GM23338 (cell line): ENCODE data around the gene CHPF. TPM values are rescaled to one million over a fixed set of nuclear protein-coding genes. Genes with fewer than 3 reads are reported as not detected.
A peak's percentile ranks its signal among the peaks of the same experiment; 100 is the strongest.

Experiments
- ATAC-seq: fragments of 200-7000 bp; cut with Tn5 transposase; 3 replicates; pipeline ENCODE4 v1.9.1; 2020
- DNase-seq: peaks from one replicate; pipeline ENCODE4 v3.0.0-alpha.2; 2015; ENCODE audit warnings: low spot score
- H2AFZ ChIP-seq: fragments of 200-600 bp; sonication (generic); 2 replicates; pipeline ENCODE4 v1.8.0; 2016; ENCODE audit warnings: antibody characterized with exemption, mild to moderate bottlenecking, moderate library complexity
- H3F3A ChIP-seq: fragments of 200-600 bp; sonication (generic); replicated peaks from 2 replicates; pipeline ENCODE4 v1.8.0; 2017; ENCODE audit warnings: antibody characterized with exemption, mixed run types, low read depth
- H3K27ac ChIP-seq: fragments of 200-600 bp; sonication (generic); 2 replicates; pipeline ENCODE4 v1.6.1; 2016; ENCODE audit warnings: low read depth
- H3K27me3 ChIP-seq: fragments of 200-600 bp; sonication (generic); 2 replicates; pipeline ENCODE4 v1.8.0; 2016; ENCODE audit warnings: mild to moderate bottlenecking, mixed run types, moderate library complexity; ENCODE audit not compliant: insufficient read depth
- H3K36me3 ChIP-seq: fragments of 200-600 bp; sonication (generic); 2 replicates; pipeline ENCODE4 v1.8.0; 2016; ENCODE audit warnings: mild to moderate bottlenecking; ENCODE audit not compliant: insufficient read depth
- H3K4me1 ChIP-seq: fragments of 200-600 bp; sonication (generic); 2 replicates; pipeline ENCODE4 v1.8.0; 2016; ENCODE audit warnings: mild to moderate bottlenecking, moderate library complexity; ENCODE audit not compliant: insufficient read depth
- H3K4me2 ChIP-seq: fragments of 200-600 bp; sonication (generic); 2 replicates; pipeline ENCODE4 v1.7.1; 2017; ENCODE audit warnings: mixed run types
- H3K4me3 ChIP-seq: fragments of 200-600 bp; sonication (generic); 2 replicates; pipeline ENCODE4 v1.6.1; 2016; ENCODE audit warnings: mixed run types
- H3K79me2 ChIP-seq: fragments of 200-600 bp; sonication (generic); replicated peaks from 2 replicates; pipeline ENCODE4 v1.8.0; 2017; ENCODE audit warnings: mild to moderate bottlenecking; ENCODE audit not compliant: insufficient read depth
- H3K9me2 ChIP-seq: fragments of 200-600 bp; sonication (generic); 2 replicates; pipeline ENCODE4 v1.8.0; 2017; ENCODE audit not compliant: insufficient read depth
- H4K20me1 ChIP-seq: fragments of 200-600 bp; sonication (generic); replicated peaks from 2 replicates; pipeline ENCODE4 v1.8.0; 2017; ENCODE audit warnings: mild to moderate bottlenecking; ENCODE audit not compliant: insufficient read depth
- H3K27ac Mint-ChIP-seq: 2 replicates; pipeline ENCODE4 v1.8.0; 2020; ENCODE audit warnings: inconsistent platforms, mild to moderate bottlenecking, moderate library complexity, mixed read lengths
- H3K27me3 Mint-ChIP-seq: 3 replicates; pipeline ENCODE4 v1.8.0; 2022; ENCODE audit warnings: low read depth, mild to moderate bottlenecking, moderate library complexity, mixed read lengths, inconsistent platforms; ENCODE audit not compliant: insufficient read depth, poor library complexity
- H3K36me3 Mint-ChIP-seq: 3 replicates; pipeline ENCODE4 v1.8.0; 2021; ENCODE audit warnings: low read depth, mild to moderate bottlenecking, inconsistent platforms, moderate library complexity, mixed read lengths
- H3K4me1 Mint-ChIP-seq: 3 replicates; pipeline ENCODE4 v1.8.0; 2020; ENCODE audit warnings: mild to moderate bottlenecking, inconsistent platforms, mixed read lengths
- H3K4me3 Mint-ChIP-seq: 3 replicates; pipeline ENCODE4 v1.8.0; 2021; ENCODE audit warnings: moderate library complexity, mild to moderate bottlenecking, inconsistent platforms, mixed read lengths
- H3K9me3 Mint-ChIP-seq: 3 replicates; pipeline ENCODE4 v1.8.0; 2020; ENCODE audit warnings: moderate library complexity, mild to moderate bottlenecking, inconsistent platforms, mixed read lengths
- CREB1 ChIP-seq: fragments of 250-450 bp; sonication (Bioruptor Pico); IDR thresholded peaks from 2 replicates; pipeline ENCODE4 v1.5.0; 2020; ENCODE audit warnings: low read depth, mild to moderate bottlenecking, moderate library complexity
- EZH2 ChIP-seq: fragments of 200-600 bp; sonication (generic); IDR thresholded peaks from one replicate; pipeline ENCODE4 v1.8.0; 2017; ENCODE audit warnings: antibody characterized with exemption, mild to moderate bottlenecking, low read depth; ENCODE audit not compliant: unreplicated experiment
- EZH2phosphoT487 ChIP-seq: fragments of 200-600 bp; sonication (generic); IDR thresholded peaks from one replicate; pipeline ENCODE4 v1.8.1; 2018; ENCODE audit warnings: antibody characterized with exemption; ENCODE audit not compliant: unreplicated experiment
- JUNB ChIP-seq: IDR thresholded peaks from one replicate; pipeline ENCODE4 v1.6.1; 2016; ENCODE audit warnings: antibody characterized with exemption; ENCODE audit not compliant: unreplicated experiment
- POLR2AphosphoS5 ChIP-seq: IDR thresholded peaks from 2 replicates; pipeline ENCODE4 v1.6.1; 2016; ENCODE audit warnings: antibody characterized with exemption, low read depth
- STAT1 ChIP-seq: IDR thresholded peaks from one replicate; pipeline ENCODE4 v1.6.1; 2016; ENCODE audit warnings: antibody characterized with exemption; ENCODE audit not compliant: unreplicated experiment
- ZNF114 ChIP-seq: fragments of 250-450 bp; sonication (Bioruptor Pico); IDR thresholded peaks from 2 replicates; pipeline ENCODE4 v1.5.0; 2020; ENCODE audit warnings: mild to moderate bottlenecking, moderate library complexity
- polyA plus RNA-seq: library from polyadenylated mRNA; unstranded; fragments of >200 nt; fragmentation: Nextera tagmentation; extraction: Ambion mirVana; gene quantifications from 2 replicates; pipeline ENCODE4 v1.2.1, GENCODE V29; 2016
- total RNA-seq: library from RNA; depleted of rRNA; stranded (reverse); fragments of >200 nt; shearing (Covaris generic); gene quantifications from 2 replicates; pipeline ENCODE4 v1.2.3, GENCODE V29; 2014
- TF ChIP-seq, protein P1 (sequence below): IDR thresholded peaks from 2 replicates; pipeline ENCODE4 v1.6.1; 2016; ENCODE audit warnings: antibody characterized with exemption
- TF ChIP-seq, protein P2 (sequence below): fragments of 250-450 bp; sonication (Bioruptor Pico); IDR thresholded peaks from 2 replicates; pipeline ENCODE4 v1.5.0; 2020; ENCODE audit warnings: mild to moderate bottlenecking, moderate library complexity
- TF ChIP-seq, protein P3 (sequence below): IDR thresholded peaks from one replicate; pipeline ENCODE4 v1.6.1; 2018; ENCODE audit warnings: antibody characterized with exemption; ENCODE audit not compliant: unreplicated experiment
- TF ChIP-seq, protein P4 (sequence below), 2 experiments: fragments of 200-600 bp in 1 of 2; sonication (generic) in 1 of 2; conservative IDR thresholded peaks; 2 replicates each; pipeline versions ENCODE4 v1.5.1 to v1.6.1; 2016 to 2017; ENCODE audit warnings: antibody characterized with exemption in 2 of 2, low read depth in 2 of 2, mild to moderate bottlenecking in 2 of 2, moderate library complexity in 1 of 2

CHPF gene
- total and polyA plus RNA-seq, 2 experiments from 2014 or later = 36.5 to 252 TPM

DNA sequence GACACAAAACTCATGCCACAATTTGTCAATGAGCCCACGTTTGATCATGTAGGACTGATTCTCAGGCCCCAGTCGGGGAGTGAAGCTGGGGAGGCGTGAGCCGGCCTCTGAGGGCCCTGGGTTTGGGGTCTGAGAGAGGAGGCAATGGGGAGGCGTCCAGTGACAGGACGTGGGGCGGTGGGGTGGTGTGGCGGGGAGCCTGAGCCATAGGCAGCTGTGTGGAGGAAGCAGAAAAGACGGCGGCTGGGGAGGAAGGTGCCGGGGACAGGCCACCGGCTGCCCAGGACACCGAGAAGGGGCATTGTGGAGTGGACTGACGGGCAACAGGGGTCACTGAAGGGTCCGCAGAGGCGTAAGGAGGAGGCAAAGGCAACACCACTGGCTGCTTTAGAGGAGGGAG lies 7.2 kb downstream of the CHPF start (continued):
- TF ChIP-seq, protein P1, sequence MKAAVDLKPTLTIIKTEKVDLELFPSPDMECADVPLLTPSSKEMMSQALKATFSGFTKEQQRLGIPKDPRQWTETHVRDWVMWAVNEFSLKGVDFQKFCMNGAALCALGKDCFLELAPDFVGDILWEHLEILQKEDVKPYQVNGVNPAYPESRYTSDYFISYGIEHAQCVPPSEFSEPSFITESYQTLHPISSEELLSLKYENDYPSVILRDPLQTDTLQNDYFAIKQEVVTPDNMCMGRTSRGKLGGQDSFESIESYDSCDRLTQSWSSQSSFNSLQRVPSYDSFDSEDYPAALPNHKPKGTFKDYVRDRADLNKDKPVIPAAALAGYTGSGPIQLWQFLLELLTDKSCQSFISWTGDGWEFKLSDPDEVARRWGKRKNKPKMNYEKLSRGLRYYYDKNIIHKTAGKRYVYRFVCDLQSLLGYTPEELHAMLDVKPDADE = no peak
- no peak for TF ChIP-seq EZH2phosphoT487
- TF ChIP-seq EZH2 = no peak
- TF ChIP-seq, protein P2, sequence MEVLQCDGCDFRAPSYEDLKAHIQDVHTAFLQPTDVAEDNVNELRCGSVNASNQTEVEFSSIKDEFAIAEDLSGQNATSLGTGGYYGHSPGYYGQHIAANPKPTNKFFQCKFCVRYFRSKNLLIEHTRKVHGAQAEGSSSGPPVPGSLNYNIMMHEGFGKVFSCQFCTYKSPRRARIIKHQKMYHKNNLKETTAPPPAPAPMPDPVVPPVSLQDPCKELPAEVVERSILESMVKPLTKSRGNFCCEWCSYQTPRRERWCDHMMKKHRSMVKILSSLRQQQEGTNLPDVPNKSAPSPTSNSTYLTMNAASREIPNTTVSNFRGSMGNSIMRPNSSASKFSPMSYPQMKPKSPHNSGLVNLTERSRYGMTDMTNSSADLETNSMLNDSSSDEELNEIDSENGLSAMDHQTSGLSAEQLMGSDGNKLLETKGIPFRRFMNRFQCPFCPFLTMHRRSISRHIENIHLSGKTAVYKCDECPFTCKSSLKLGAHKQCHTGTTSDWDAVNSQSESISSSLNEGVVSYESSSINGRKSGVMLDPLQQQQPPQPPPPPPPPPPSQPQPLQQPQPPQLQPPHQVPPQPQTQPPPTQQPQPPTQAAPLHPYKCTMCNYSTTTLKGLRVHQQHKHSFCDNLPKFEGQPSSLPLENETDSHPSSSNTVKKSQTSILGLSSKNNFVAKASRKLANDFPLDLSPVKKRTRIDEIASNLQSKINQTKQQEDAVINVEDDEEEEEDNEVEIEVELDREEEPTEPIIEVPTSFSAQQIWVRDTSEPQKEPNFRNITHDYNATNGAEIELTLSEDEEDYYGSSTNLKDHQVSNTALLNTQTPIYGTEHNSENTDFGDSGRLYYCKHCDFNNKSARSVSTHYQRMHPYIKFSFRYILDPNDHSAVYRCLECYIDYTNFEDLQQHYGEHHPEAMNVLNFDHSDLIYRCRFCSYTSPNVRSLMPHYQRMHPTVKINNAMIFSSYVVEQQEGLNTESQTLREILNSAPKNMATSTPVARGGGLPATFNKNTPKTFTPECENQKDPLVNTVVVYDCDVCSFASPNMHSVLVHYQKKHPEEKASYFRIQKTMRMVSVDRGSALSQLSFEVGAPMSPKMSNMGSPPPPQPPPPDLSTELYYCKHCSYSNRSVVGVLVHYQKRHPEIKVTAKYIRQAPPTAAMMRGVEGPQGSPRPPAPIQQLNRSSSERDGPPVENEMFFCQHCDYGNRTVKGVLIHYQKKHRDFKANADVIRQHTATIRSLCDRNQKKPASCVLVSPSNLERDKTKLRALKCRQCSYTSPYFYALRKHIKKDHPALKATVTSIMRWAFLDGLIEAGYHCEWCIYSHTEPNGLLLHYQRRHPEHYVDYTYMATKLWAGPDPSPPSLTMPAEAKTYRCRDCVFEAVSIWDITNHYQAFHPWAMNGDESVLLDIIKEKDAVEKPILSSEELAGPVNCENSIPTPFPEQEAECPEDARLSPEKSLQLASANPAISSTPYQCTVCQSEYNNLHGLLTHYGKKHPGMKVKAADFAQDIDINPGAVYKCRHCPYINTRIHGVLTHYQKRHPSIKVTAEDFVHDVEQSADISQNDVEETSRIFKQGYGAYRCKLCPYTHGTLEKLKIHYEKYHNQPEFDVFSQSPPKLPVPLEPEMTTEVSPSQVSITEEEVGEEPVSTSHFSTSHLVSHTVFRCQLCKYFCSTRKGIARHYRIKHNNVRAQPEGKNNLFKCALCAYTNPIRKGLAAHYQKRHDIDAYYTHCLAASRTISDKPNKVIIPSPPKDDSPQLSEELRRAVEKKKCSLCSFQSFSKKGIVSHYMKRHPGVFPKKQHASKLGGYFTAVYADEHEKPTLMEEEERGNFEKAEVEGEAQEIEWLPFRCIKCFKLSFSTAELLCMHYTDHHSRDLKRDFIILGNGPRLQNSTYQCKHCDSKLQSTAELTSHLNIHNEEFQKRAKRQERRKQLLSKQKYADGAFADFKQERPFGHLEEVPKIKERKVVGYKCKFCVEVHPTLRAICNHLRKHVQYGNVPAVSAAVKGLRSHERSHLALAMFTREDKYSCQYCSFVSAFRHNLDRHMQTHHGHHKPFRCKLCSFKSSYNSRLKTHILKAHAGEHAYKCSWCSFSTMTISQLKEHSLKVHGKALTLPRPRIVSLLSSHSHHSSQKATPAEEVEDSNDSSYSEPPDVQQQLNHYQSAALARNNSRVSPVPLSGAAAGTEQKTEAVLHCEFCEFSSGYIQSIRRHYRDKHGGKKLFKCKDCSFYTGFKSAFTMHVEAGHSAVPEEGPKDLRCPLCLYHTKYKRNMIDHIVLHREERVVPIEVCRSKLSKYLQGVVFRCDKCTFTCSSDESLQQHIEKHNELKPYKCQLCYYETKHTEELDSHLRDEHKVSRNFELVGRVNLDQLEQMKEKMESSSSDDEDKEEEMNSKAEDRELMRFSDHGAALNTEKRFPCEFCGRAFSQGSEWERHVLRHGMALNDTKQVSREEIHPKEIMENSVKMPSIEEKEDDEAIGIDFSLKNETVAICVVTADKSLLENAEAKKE = no peak
- TF ChIP-seq JUNB = no peak

DNA sequence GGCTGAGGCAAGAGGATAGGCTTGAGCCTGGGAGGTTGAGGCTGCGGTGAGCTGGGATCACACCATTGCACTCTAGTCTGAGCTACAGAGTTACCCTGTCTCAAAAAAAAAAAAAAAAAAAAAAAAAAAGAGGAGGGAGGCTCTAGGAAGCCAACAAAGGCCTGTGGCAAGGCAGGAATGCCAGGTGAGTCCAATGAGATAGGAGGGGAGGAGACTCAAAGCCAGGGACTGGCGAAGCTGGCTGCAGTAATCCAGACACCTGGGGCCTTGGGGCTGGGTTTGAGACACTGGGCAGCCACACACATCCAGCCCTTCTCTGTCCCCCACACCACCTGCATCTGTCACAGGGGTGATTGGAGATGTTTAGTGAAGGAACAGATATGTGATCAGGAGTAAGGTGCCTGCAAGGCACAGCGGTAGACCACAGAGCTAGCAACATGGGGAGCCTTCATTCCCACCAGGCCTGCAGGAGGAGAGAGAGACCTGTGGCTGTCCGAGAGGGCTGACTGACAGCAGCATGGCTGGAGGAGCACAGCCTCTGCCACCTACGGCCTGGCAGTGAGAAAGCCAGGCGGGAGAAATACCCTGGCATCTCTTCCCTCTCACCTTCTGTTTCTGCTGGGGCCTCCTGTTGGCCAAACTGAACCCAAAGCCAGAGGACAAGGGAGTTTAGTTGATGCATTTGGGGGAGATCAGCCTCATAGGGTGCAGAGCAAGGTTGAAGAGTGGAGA lies 9.5 kb downstream of the CHPF start:
- Histone ChIP-seq H3K27me3 (peaks cover 9% of the 10 kb centered on the region), H4K20me1 (0 out of 2 replicates have a peak, but pooled peaks cover 5% of the 10 kb centered on the region), H2AFZ (no peak overlapping the region), H3K36me3 (no peaks in the 10 kb centered on the region; the same call in 1 of the 2 replicates), H3F3A (0 out of 2 replicates have a peak, but pooled peaks cover 7% of the 10 kb centered on the region), H3K9me2 (no peaks in the 10 kb centered on the region), H3K4me3 (no peak overlapping the region), H3K4me1 (peaks cover 29% of the 10 kb centered on the region), H3K27ac (no peak overlapping the region), H3K79me2 (no peaks in the 10 kb centered on the region), H3K4me2 (no peak overlapping the region)
- Mint-ChIP-seq H3K27ac (no peak overlapping the region), H3K9me3 (no peaks in the 10 kb centered on the region), H3K4me1 (peaks cover 38% of the 10 kb centered on the region), H3K27me3 (peaks cover 39% of the 10 kb centered on the region), H3K36me3 (peaks cover 5% of the 10 kb centered on the region; the same call in 1 of the 3 replicates), H3K4me3 (no peak overlapping the region)
- peak; percentile 11 for ATAC-seq
- peak; percentile 41 for DNase-seq
- TF ChIP-seq CREB1 (CRISPR knock-in tag) (no peak), EZH2 (no peak), ZNF114 (no peak), STAT1 (no peak), EZH2phosphoT487 (no peak), POLR2AphosphoS5 (no peak), JUNB (no peak)
- TF ChIP-seq, protein P3, sequence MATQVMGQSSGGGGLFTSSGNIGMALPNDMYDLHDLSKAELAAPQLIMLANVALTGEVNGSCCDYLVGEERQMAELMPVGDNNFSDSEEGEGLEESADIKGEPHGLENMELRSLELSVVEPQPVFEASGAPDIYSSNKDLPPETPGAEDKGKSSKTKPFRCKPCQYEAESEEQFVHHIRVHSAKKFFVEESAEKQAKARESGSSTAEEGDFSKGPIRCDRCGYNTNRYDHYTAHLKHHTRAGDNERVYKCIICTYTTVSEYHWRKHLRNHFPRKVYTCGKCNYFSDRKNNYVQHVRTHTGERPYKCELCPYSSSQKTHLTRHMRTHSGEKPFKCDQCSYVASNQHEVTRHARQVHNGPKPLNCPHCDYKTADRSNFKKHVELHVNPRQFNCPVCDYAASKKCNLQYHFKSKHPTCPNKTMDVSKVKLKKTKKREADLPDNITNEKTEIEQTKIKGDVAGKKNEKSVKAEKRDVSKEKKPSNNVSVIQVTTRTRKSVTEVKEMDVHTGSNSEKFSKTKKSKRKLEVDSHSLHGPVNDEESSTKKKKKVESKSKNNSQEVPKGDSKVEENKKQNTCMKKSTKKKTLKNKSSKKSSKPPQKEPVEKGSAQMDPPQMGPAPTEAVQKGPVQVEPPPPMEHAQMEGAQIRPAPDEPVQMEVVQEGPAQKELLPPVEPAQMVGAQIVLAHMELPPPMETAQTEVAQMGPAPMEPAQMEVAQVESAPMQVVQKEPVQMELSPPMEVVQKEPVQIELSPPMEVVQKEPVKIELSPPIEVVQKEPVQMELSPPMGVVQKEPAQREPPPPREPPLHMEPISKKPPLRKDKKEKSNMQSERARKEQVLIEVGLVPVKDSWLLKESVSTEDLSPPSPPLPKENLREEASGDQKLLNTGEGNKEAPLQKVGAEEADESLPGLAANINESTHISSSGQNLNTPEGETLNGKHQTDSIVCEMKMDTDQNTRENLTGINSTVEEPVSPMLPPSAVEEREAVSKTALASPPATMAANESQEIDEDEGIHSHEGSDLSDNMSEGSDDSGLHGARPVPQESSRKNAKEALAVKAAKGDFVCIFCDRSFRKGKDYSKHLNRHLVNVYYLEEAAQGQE = no peak
- TF ChIP-seq, protein P4, sequence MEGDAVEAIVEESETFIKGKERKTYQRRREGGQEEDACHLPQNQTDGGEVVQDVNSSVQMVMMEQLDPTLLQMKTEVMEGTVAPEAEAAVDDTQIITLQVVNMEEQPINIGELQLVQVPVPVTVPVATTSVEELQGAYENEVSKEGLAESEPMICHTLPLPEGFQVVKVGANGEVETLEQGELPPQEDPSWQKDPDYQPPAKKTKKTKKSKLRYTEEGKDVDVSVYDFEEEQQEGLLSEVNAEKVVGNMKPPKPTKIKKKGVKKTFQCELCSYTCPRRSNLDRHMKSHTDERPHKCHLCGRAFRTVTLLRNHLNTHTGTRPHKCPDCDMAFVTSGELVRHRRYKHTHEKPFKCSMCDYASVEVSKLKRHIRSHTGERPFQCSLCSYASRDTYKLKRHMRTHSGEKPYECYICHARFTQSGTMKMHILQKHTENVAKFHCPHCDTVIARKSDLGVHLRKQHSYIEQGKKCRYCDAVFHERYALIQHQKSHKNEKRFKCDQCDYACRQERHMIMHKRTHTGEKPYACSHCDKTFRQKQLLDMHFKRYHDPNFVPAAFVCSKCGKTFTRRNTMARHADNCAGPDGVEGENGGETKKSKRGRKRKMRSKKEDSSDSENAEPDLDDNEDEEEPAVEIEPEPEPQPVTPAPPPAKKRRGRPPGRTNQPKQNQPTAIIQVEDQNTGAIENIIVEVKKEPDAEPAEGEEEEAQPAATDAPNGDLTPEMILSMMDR (conservative IDR thresholded peaks at IDR 0.05; ENCODE audit: low read depth in 2 of 2) = no peak
